GM19023 (cell line): Measurements from ENCODE around the gene NCAPG2.
"Not testable (repeated sequence)": the region's sequence is repeated elsewhere in the genome, so short reads cannot be mapped to it uniquely, and the experiment has no call there.

Source experiments
- ATAC-seq: cut with Tn5 transposase; IDR thresholded peaks from one replicate; pipeline ENCODE4 v1.9.1; 2021; ENCODE audit warnings: mild to moderate bottlenecking, moderate library complexity; ENCODE audit not compliant: unreplicated experiment

NCAPG2 gene

GRCh38 chr7:158706710-158707590, 2.3 kb upstream of the NCAPG2 start:
- ATAC-seq: no peak

GRCh38 chr7:158706273-158706704, 1.7 kb upstream of the NCAPG2 start:
- no peak for ATAC-seq

GRCh38 chr7:158705234-158705850, 738 bp upstream of the NCAPG2 start:
- no peak for ATAC-seq

GRCh38 chr7:158703679-158704523, 703 bp downstream of the NCAPG2 start:
- not testable (repeated sequence) for ATAC-seq

GRCh38 chr7:158702944-158703343, 1.7 kb downstream of the NCAPG2 start:
- no peak for ATAC-seq

- no peak for ATAC-seq
These were observed 2.4 kb downstream of the NCAPG2 start for GRCh38 chr7:158702196-158702595.

- ATAC-seq: no peak
These were observed 4.6 kb downstream of the NCAPG2 start for GRCh38 chr7:158700008-158700407.

GRCh38 chr7:158699341-158699740, 5.3 kb downstream of the NCAPG2 start:
- ATAC-seq: no peak

GRCh38 chr7:158698657-158699195, 5.9 kb downstream of the NCAPG2 start:
- no peak for ATAC-seq

- ATAC-seq: not testable (repeated sequence)
These were observed 7.0 kb downstream of the NCAPG2 start for GRCh38 chr7:158697597-158697996.

- peak; percentile 88 for ATAC-seq
These were observed 8.7 kb downstream of the NCAPG2 start for GRCh38 chr7:158695726-158696452.

GRCh38 chr7:158695056-158695455, 9.5 kb downstream of the NCAPG2 start:
- no peak for ATAC-seq

GRCh38 chr7:158694650-158695049, 10.0 kb downstream of the NCAPG2 start:
- ATAC-seq: no peak

- ATAC-seq: no peak
These were observed 15.1 kb downstream of the NCAPG2 start for GRCh38 chr7:158689488-158689887.

GRCh38 chr7:158687406-158687805, 17.2 kb downstream of the NCAPG2 start:
- ATAC-seq: no peak

GRCh38 chr7:158685693-158686092, 18.9 kb downstream of the NCAPG2 start:
- ATAC-seq: no peak

- no peak for ATAC-seq
These were observed 20.3 kb downstream of the NCAPG2 start for GRCh38 chr7:158684329-158684728.

GRCh38 chr7:158683541-158683940, 21.1 kb downstream of the NCAPG2 start:
- no peak for ATAC-seq

- ATAC-seq: no peak
These were observed 22.1 kb downstream of the NCAPG2 start for GRCh38 chr7:158682456-158682855.

- no peak for ATAC-seq
These were observed 23.9 kb downstream of the NCAPG2 start for GRCh38 chr7:158680754-158681153.
